ENCODE data around the gene ECI1.

- TF ChIP-seq CTCF (IDR thresholded peaks at IDR 0.05) (no peak), POLR2A (IDR thresholded peaks at IDR 0.05) (no peak)
Observed at GRCh38 chr16:2228161-2228824, 23.1 kb downstream of the ECI1 start.

Data from tibial nerve (tissue), 3 donors.